ENCODE results near the gene PPP1R1B. TPM values are rescaled to one million over a fixed set of nuclear protein-coding genes. Genes with fewer than 3 reads are reported as not detected.

PPP1R1B gene
- total and polyA plus RNA-seq, 2 donors from 2014 or later: 22.9 to 31.1 TPM

DNA sequence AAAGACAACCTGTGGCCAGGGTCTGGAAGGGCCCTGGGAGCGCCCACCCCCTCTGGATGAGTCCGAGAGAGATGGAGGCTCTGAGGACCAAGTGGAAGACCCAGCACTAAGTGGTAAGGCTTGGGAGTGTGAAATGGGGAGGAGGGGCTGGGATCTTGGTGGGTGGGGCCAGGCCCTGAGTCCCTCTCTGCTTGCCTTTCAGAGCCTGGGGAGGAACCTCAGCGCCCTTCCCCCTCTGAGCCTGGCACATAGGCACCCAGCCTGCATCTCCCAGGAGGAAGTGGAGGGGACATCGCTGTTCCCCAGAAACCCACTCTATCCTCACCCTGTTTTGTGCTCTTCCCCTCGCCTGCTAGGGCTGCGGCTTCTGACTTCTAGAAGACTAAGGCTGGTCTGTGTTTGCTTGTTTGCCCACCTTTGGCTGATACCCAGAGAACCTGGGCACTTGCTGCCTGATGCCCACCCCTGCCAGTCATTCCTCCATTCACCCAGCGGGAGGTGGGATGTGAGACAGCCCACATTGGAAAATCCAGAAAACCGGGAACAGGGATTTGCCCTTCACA is 8.9 kb downstream of the PPP1R1B start:
- Histone ChIP-seq H3K4me3 (ENCODE audit: low read length in 3 of 3) (no peak overlapping the region), H3K36me3 (ENCODE audit: control insufficient read depth in 2 of 3, insufficient read depth in 3 of 3, low read length in 3 of 3) (no peaks in the 10 kb centered on the region), H3K27me3 (ENCODE audit: control insufficient read depth, insufficient read depth, low read length) (no peaks in the 10 kb centered on the region), H3K4me1 (ENCODE audit: control insufficient read depth in 2 of 3, insufficient read depth in 2 of 3, low read depth in 1 of 3, low read length in 3 of 3) (peaks cover 2 to 30% (median 15%) of the 10 kb centered on the region in 3 donors), H3K27ac (ENCODE audit: low read depth in 2 of 2, low read length in 2 of 2) (no peak overlapping the region), H3K9ac (ENCODE audit: low read length in 3 of 3) (peak overlapping the region in 1 of 3 donors; percentile 99), H3K9me3 (ENCODE audit: control insufficient read depth in 2 of 3, insufficient read depth in 1 of 3, low read length in 3 of 3) (no peaks in the 10 kb centered on the region)
- TF ChIP-seq, protein P1, sequence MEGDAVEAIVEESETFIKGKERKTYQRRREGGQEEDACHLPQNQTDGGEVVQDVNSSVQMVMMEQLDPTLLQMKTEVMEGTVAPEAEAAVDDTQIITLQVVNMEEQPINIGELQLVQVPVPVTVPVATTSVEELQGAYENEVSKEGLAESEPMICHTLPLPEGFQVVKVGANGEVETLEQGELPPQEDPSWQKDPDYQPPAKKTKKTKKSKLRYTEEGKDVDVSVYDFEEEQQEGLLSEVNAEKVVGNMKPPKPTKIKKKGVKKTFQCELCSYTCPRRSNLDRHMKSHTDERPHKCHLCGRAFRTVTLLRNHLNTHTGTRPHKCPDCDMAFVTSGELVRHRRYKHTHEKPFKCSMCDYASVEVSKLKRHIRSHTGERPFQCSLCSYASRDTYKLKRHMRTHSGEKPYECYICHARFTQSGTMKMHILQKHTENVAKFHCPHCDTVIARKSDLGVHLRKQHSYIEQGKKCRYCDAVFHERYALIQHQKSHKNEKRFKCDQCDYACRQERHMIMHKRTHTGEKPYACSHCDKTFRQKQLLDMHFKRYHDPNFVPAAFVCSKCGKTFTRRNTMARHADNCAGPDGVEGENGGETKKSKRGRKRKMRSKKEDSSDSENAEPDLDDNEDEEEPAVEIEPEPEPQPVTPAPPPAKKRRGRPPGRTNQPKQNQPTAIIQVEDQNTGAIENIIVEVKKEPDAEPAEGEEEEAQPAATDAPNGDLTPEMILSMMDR (IDR thresholded peaks at IDR 0.05; ENCODE audit: borderline replicate concordance, extremely low read depth, insufficient read depth): no peak
- intact Hi-C loops (cut with DNase I): no loop called here
- FAIRE-seq: no peak
- DNase-seq: no peak

DNA sequence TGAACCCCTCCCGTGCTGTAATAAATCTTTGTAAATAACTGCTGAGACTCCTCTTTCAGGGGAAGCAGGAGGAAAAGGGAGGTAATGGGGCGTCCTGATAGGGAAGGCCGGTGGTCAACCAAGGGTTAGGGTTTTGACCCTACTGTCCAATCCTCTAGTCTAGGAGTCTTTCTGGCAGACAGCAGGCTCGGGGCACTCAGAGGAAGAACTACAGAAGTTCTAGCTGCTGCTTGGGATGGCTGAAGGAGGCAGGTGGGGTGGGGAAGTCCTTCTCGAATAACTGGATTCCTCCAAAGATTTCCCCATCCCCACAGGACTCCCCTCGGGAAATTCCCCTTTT is 9.8 kb downstream of the PPP1R1B start:
- no peaks in the 10 kb centered on the region for H3K27me3 ChIP-seq (ENCODE audit: control insufficient read depth, insufficient read depth, low read length)
- intact Hi-C loops (cut with DNase I): no loop called here
- no peaks in the 10 kb centered on the region for H3K9me3 ChIP-seq (ENCODE audit: control insufficient read depth in 2 of 3, insufficient read depth in 1 of 3, low read length in 3 of 3)
- no peak for DNase-seq
- no peaks in the 10 kb centered on the region for H3K36me3 ChIP-seq (ENCODE audit: control insufficient read depth in 2 of 3, insufficient read depth in 3 of 3, low read length in 3 of 3)
- peak overlapping the region; percentile 39 to 99 (median 79) for H3K9ac ChIP-seq (ENCODE audit: low read length in 3 of 3)
- TF ChIP-seq, protein P1 (IDR thresholded peaks at IDR 0.05; ENCODE audit: borderline replicate concordance, extremely low read depth, insufficient read depth): no peak
- no peak for FAIRE-seq
- peaks cover 2 to 33% (median 15%) of the 10 kb centered on the region in 3 donors for H3K4me1 ChIP-seq (ENCODE audit: control insufficient read depth in 2 of 3, insufficient read depth in 2 of 3, low read depth in 1 of 3, low read length in 3 of 3)
- H3K27ac ChIP-seq (ENCODE audit: low read depth in 2 of 2, low read length in 2 of 2): peak overlapping the region; percentile 83 to 88
- peak overlapping the region; percentile 78 to 99 (median 85) for H3K4me3 ChIP-seq (ENCODE audit: low read length in 3 of 3)

DNA sequence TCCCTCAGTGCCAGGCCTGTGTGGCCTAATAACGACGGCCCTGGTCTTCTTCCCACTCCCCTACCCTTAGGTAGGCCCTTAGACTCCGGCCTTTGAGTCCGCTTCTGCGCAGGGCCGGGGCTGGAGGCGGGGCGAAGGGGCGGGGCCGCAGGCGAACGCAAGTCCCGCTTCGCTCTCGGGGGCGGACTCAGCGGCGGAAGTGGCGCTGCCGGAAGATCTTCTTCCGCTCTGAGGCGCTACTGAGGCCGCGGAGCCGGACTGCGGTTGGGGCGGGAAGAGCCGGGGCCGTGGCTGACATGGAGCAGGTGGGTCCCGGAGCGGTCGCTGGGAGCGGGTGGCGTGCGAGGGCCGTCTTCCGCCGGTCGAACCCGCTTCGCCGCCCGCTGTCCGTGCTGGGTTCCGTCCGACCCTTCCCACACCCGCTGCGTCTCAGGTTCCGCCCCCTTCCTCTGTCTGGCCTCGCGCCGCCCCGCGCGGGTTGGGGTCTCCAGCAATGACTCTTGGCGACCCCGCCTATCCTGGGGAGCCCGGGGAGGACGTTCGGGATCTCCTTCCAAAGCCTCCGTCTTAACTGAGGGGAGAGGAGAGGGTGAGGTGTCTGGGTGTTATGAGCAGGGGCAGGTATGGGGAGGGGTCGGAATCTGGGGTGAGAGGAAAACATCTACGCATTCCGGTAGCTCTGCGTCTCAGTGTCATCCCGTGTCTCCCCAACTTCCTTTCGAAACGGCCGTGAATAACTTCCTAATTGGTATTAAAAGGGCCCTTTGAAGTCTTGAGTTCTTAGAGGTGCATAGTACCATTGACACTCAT is 10.4 kb downstream of the PPP1R1B start, which contains the start of gene STARD3:
STARD3 (plus strand) TSS at position 218 of the 810 bp plus-strand sequence. CDS start 16,388 bp downstream, outside the sequence.
- no peak for FAIRE-seq
- peaks cover 2 to 33% (median 15%) of the 10 kb centered on the region in 3 donors for H3K4me1 ChIP-seq (ENCODE audit: control insufficient read depth in 2 of 3, insufficient read depth in 2 of 3, low read depth in 1 of 3, low read length in 3 of 3)
- H3K9me3 ChIP-seq (ENCODE audit: control insufficient read depth in 2 of 3, insufficient read depth in 1 of 3, low read length in 3 of 3): no peaks in the 10 kb centered on the region
- peak within 1 kb of the TSS; percentile 85 to 88 for H3K27ac ChIP-seq (ENCODE audit: low read depth in 2 of 2, low read length in 2 of 2)
- H3K9ac ChIP-seq (ENCODE audit: low read length in 3 of 3): peak within 1 kb of the TSS; percentile 71 to 99 (median 79)
- TF ChIP-seq, protein P1 (IDR thresholded peaks at IDR 0.05; ENCODE audit: borderline replicate concordance, extremely low read depth, insufficient read depth): no peak
- peak; percentile 93 to 98 (median 95) for DNase-seq
- no peaks in the 10 kb centered on the region for H3K36me3 ChIP-seq (ENCODE audit: control insufficient read depth in 2 of 3, insufficient read depth in 3 of 3, low read length in 3 of 3)
- H3K27me3 ChIP-seq (ENCODE audit: control insufficient read depth, insufficient read depth, low read length): no peaks in the 10 kb centered on the region
- peak within 1 kb of the TSS; percentile 85 to 99 (median 91) for H3K4me3 ChIP-seq (ENCODE audit: low read length in 3 of 3)
- intact Hi-C loops (cut with DNase I): no loop called here
